ENCODE results near the gene KCNK13. TPM values are rescaled to one million over a fixed set of nuclear protein-coding genes. Genes with fewer than 3 reads are reported as not detected.
"Not testable (repeated sequence)": the region's sequence is repeated elsewhere in the genome, so short reads cannot be mapped to it uniquely, and the experiment has no call there.

The KCNK13 gene
- total RNA-seq, 1 donor from 2014 or later = not detected

GRCh38 chr14:90088176-90088575, 26.4 kb downstream of the KCNK13 start:
- Mint-ChIP-seq H3K27me3 (ENCODE audit: insufficient read depth, low read depth) (no peaks in the 10 kb centered on the region), H3K4me1 (no peaks in the 10 kb centered on the region), H3K9me3 (peaks cover 18% of the 10 kb centered on the region), H3K36me3 (no peaks in the 10 kb centered on the region), H3K27ac (no peak overlapping the region), H3K4me3 (no peak overlapping the region)
- Histone ChIP-seq H4K20me1 (ENCODE audit: low read depth) (no peaks in the 10 kb centered on the region), H3K4me2 (no peak overlapping the region), H3K9me3 (ENCODE audit: low read depth) (no peaks in the 10 kb centered on the region), H3K27me3 (no peaks in the 10 kb centered on the region), H3K36me3 (no peaks in the 10 kb centered on the region), H3K79me2 (ENCODE audit: low read depth) (no peaks in the 10 kb centered on the region), H3K4me1 (no peaks in the 10 kb centered on the region), H3K4me3 (no peak overlapping the region), H3K9ac (no peak overlapping the region), H2AFZ (replicated peaks) (no peak overlapping the region), H3K27ac (no peak overlapping the region), H3F3A (ENCODE audit: low read depth) (no peaks in the 10 kb centered on the region)
- TF ChIP-seq EZH2phosphoT487 (IDR thresholded peaks at IDR 0.05) (no peak), CTCF (IDR thresholded peaks at IDR 0.05) (no peak), EZH2 (IDR thresholded peaks at IDR 0.05) (no peak)
- DNase-seq (ENCODE audit: low spot score) = no peak

- H3K36me3 Mint-ChIP-seq; H3K79me2 ChIP-seq (ENCODE audit: low read depth); H3K27me3 Mint-ChIP-seq (ENCODE audit: insufficient read depth, low read depth); H3K4me1 ChIP-seq; H3K4me3 ChIP-seq; H3K27ac Mint-ChIP-seq; H4K20me1 ChIP-seq (ENCODE audit: low read depth); H3K9me3 ChIP-seq (ENCODE audit: low read depth); H3K4me2 ChIP-seq; H3K9ac ChIP-seq; H3K4me1 Mint-ChIP-seq; H3K4me3 Mint-ChIP-seq; H3K27ac ChIP-seq; H3K36me3 ChIP-seq; H3K27me3 ChIP-seq; H3F3A ChIP-seq (ENCODE audit: low read depth): not testable (repeated sequence)
- peak; percentile 20 for DNase-seq (ENCODE audit: low spot score)
- H3K9me3 Mint-ChIP-seq = peaks cover 22% of the 10 kb centered on the region
- H2AFZ ChIP-seq (replicated peaks) = peak overlapping the region; percentile 57
Measured at GRCh38 chr14:90089486-90089885, 27.7 kb downstream of the KCNK13 start.

DNA sequence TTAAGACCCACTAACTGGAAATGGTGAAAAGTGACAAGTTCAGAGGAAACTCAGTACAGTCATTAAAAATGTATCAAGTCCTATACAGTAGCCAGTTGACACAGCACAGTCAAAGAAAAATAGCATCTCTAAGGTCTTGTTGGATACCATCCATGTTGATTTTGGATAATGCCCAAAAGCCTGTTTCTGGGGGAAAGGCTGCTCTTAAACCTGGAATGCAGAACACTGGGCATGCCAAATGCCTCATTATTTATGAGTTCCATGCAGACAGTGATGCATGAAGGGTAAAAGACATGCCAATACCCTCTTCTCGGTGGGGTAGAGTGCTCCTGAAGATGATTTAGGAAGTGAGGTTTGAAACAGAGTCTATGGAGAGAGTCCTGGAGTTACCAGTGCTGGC, 29.6 kb downstream of the KCNK13 start:
- DNase-seq (ENCODE audit: low spot score) = no peak
- Mint-ChIP-seq H3K36me3 (peaks cover 2% of the 10 kb centered on the region), H3K4me1 (peaks cover 13% of the 10 kb centered on the region), H3K27ac (no peak overlapping the region), H3K9me3 (peaks cover 31% of the 10 kb centered on the region), H3K27me3 (ENCODE audit: insufficient read depth, low read depth) (peaks cover 6% of the 10 kb centered on the region), H3K4me3 (no peak overlapping the region)
- Histone ChIP-seq H3K4me1 (no peaks in the 10 kb centered on the region), H2AFZ (replicated peaks) (no peak overlapping the region), H3K79me2 (ENCODE audit: low read depth) (no peaks in the 10 kb centered on the region), H3K27ac (no peak overlapping the region), H4K20me1 (ENCODE audit: low read depth) (no peaks in the 10 kb centered on the region), H3K9ac (no peak overlapping the region), H3F3A (ENCODE audit: low read depth) (no peaks in the 10 kb centered on the region), H3K4me2 (no peak overlapping the region), H3K27me3 (no peaks in the 10 kb centered on the region), H3K36me3 (no peaks in the 10 kb centered on the region), H3K4me3 (no peak overlapping the region), H3K9me3 (ENCODE audit: low read depth) (no peaks in the 10 kb centered on the region)
- TF ChIP-seq EZH2phosphoT487 (IDR thresholded peaks at IDR 0.05) (no peak), EZH2 (IDR thresholded peaks at IDR 0.05) (no peak), CTCF (IDR thresholded peaks at IDR 0.05) (no peak)

- Mint-ChIP-seq H3K36me3 (peaks cover 2% of the 10 kb centered on the region), H3K4me3 (no peak overlapping the region), H3K27ac (no peak overlapping the region), H3K4me1 (peaks cover 35% of the 10 kb centered on the region), H3K9me3 (peaks cover 31% of the 10 kb centered on the region), H3K27me3 (ENCODE audit: insufficient read depth, low read depth) (peaks cover 7% of the 10 kb centered on the region)
- Histone ChIP-seq H3K27ac (no peak overlapping the region), H3K4me1 (no peaks in the 10 kb centered on the region), H3F3A (ENCODE audit: low read depth) (no peaks in the 10 kb centered on the region), H3K9ac (no peak overlapping the region), H3K4me2 (no peak overlapping the region), H2AFZ (replicated peaks) (no peak overlapping the region), H3K79me2 (ENCODE audit: low read depth) (no peaks in the 10 kb centered on the region), H4K20me1 (ENCODE audit: low read depth) (no peaks in the 10 kb centered on the region), H3K27me3 (no peaks in the 10 kb centered on the region), H3K36me3 (no peaks in the 10 kb centered on the region), H3K9me3 (ENCODE audit: low read depth) (no peaks in the 10 kb centered on the region), H3K4me3 (no peak overlapping the region)
- DNase-seq (ENCODE audit: low spot score) = no peak
- no peak for TF ChIP-seq CTCF (IDR thresholded peaks at IDR 0.05)
Measured at GRCh38 chr14:90093942-90094595, 32.3 kb downstream of the KCNK13 start.
